CD14-positive monocyte (primary cell): Measurements from ENCODE around the gene PITPNC1. TPM values are rescaled to one million over a fixed set of nuclear protein-coding genes. Genes with fewer than 3 reads are reported as not detected.
A peak's percentile ranks its signal among the peaks of the same experiment; 100 is the strongest.

Experiments used
- DNase-seq, 3 donors: peaks; one replicate each; pipeline ENCODE4 v3.0.0-alpha.2; 2011 to 2022
- H2AFZ ChIP-seq: 2 replicates; pipeline ENCODE4 v1.6.0; 2012; ENCODE audit warnings: mild to moderate bottlenecking, low read depth, low read length, inconsistent platforms; ENCODE audit not compliant: insufficient read depth, poor library complexity, severe bottlenecking
- H3K27ac ChIP-seq, 2 donors: 1 replicate in 1 of 2; 2 replicates in 1 of 2; pipeline ENCODE4 v1.5.1; 2012 to 2013; ENCODE audit warnings: low read length in 2 of 2, control low read depth in 1 of 2, inconsistent platforms in 1 of 2, low read depth in 1 of 2, mild to moderate bottlenecking in 1 of 2
- H3K27me3 ChIP-seq, 2 donors: one replicate each; pipeline versions ENCODE4 v1.6.0 to v1.6.1; 2011 to 2013; ENCODE audit warnings: low read length in 2 of 2; ENCODE audit not compliant: control insufficient read depth in 2 of 2, insufficient read depth in 2 of 2
- H3K36me3 ChIP-seq, 2 donors: replicated peaks in 1 of 2; 1 replicate in 1 of 2; 2 replicates in 1 of 2; pipeline versions ENCODE4 v1.5.1 to v1.6.1; 2012 to 2013; ENCODE audit warnings: low read length in 2 of 2, control low read depth in 1 of 2, inconsistent platforms in 1 of 2, mild to moderate bottlenecking in 1 of 2; ENCODE audit not compliant: insufficient read depth in 2 of 2, control insufficient read depth in 1 of 2
- H3K4me1 ChIP-seq, 2 donors: 1 replicate in 1 of 2; 2 replicates in 1 of 2; pipeline versions ENCODE4 v1.5.1 to v1.6.1; 2012 to 2013; ENCODE audit warnings: low read length in 2 of 2, control low read depth in 1 of 2, inconsistent platforms in 1 of 2, mild to moderate bottlenecking in 1 of 2, moderate library complexity in 1 of 2; ENCODE audit not compliant: insufficient read depth in 2 of 2, control insufficient read depth in 1 of 2
- H3K4me2 ChIP-seq: replicated peaks from 2 replicates; pipeline ENCODE3; 2012; ENCODE audit warnings: low read length, moderate library complexity, mild to moderate bottlenecking; ENCODE audit not compliant: poor library complexity, severe bottlenecking; ENCODE audit errors: extremely low read depth
- H3K4me3 ChIP-seq, 3 experiments: fragments of 200-600 bp in 1 of 3; sonication (generic) in 1 of 3; replicated peaks in 1 of 3; 1 replicate in 2 of 3; 2 replicates in 1 of 3; pipeline ENCODE4 v1.5.1; 2011 to 2013; ENCODE audit warnings: low read length in 3 of 3, mild to moderate bottlenecking in 3 of 3, control low read depth in 2 of 3, low read depth in 2 of 3, inconsistent platforms in 1 of 3, moderate library complexity in 1 of 3
- H3K79me2 ChIP-seq: 2 replicates; pipeline ENCODE4 v1.6.0; 2012; ENCODE audit warnings: mild to moderate bottlenecking, control low read depth, inconsistent platforms, low read length, moderate library complexity; ENCODE audit not compliant: insufficient read depth
- H3K9ac ChIP-seq: 2 replicates; pipeline ENCODE4 v1.6.0; 2017; ENCODE audit warnings: low read length, mild to moderate bottlenecking; ENCODE audit not compliant: insufficient read depth, poor library complexity, severe bottlenecking
- H3K9me3 ChIP-seq, 2 donors: replicated peaks in 1 of 2; 1 replicate in 1 of 2; 2 replicates in 1 of 2; pipeline versions ENCODE4 v1.5.1 to v1.6.1; 2012 to 2013; ENCODE audit warnings: low read length in 2 of 2, control low read depth in 1 of 2; ENCODE audit not compliant: control insufficient read depth in 1 of 2, insufficient read depth in 1 of 2
- H4K20me1 ChIP-seq: 2 replicates; pipeline ENCODE4 v1.6.0; 2012; ENCODE audit warnings: mild to moderate bottlenecking, low read length, control low read depth, moderate library complexity; ENCODE audit not compliant: insufficient read depth
- H3K27ac Mint-ChIP-seq, 7 donors: one replicate each; pipeline ENCODE4 v1.8.0; 2020; ENCODE audit warnings: mild to moderate bottlenecking in 7 of 7, mixed read lengths in 7 of 7, moderate library complexity in 6 of 7, inconsistent platforms in 2 of 7
- H3K27me3 Mint-ChIP-seq, 3 donors: one replicate each; pipeline ENCODE4 v1.8.0; 2021 to 2022; ENCODE audit warnings: low read depth in 3 of 3, mild to moderate bottlenecking in 3 of 3, mixed read lengths in 3 of 3, moderate library complexity in 3 of 3, inconsistent platforms in 1 of 3
- H3K36me3 Mint-ChIP-seq, 2 donors: one replicate each; pipeline ENCODE4 v1.8.0; 2020; ENCODE audit warnings: mixed read lengths in 2 of 2, inconsistent platforms in 1 of 2, mild to moderate bottlenecking in 1 of 2
- H3K4me1 Mint-ChIP-seq: one replicate; pipeline ENCODE4 v1.8.0; 2020; ENCODE audit warnings: mild to moderate bottlenecking, mixed read lengths
- H3K4me3 Mint-ChIP-seq, 2 donors: one replicate each; pipeline ENCODE4 v1.8.0; 2020; ENCODE audit warnings: mild to moderate bottlenecking in 2 of 2, mixed read lengths in 2 of 2, moderate library complexity in 1 of 2
- H3K9me3 Mint-ChIP-seq, 7 donors: one replicate each; pipeline ENCODE4 v1.8.0; 2020 to 2022; ENCODE audit warnings: mixed read lengths in 7 of 7, mild to moderate bottlenecking in 6 of 7, moderate library complexity in 6 of 7, inconsistent platforms in 2 of 7
- CTCF ChIP-seq: fragments of 200-600 bp; IDR thresholded peaks from one replicate; pipeline ENCODE4 v1.8.0; 2022; ENCODE audit warnings: antibody characterized with exemption, mild to moderate bottlenecking
- WGBS: methylation state at CpG from one replicate; pipeline ENCODE4 v1.1.5; 2013; ENCODE audit warnings: missing lambda C conversion rate; ENCODE audit not compliant: insufficient coverage; 5-methylcytosine and 5-hydroxymethylcytosine counted together
- intact Hi-C, 2 donors: fragments of 100-400 bp; cut with micrococcal nuclease; formaldehyde crosslinking; loops; one replicate each; pipeline versions ENCODE4 v1.15.0 to v1.15.1; 2023
- polyA plus RNA-seq, 3 donors: library from polyadenylated mRNA; depleted of rRNA in 1 of 3; unstranded in 2 of 3; stranded (reverse) in 1 of 3; fragments of 300-500 nt in 2 of 3; fragments of >200 nt in 1 of 3; fragmentation: Illumina TruSeq in 2 of 3; gene quantifications; 1 replicate in 2 of 3; 2 replicates in 1 of 3; pipeline ENCODE4 v1.2.3, GENCODE V29; 2012 to 2021

Gene PITPNC1
- polyA plus RNA-seq, 3 donors: 18.5 to 31.0 (median 21.7) TPM

- H3K27me3 ChIP-seq: no peaks in the 10 kb centered on the region
- no peaks in the 10 kb centered on the region for H3K36me3 ChIP-seq
- no peak overlapping the region for H3K9ac ChIP-seq
- H4K20me1 ChIP-seq: peaks cover 66% of the 10 kb centered on the region
- DNase-seq: no peak
- no peaks in the 10 kb centered on the region for H3K9me3 ChIP-seq
- H3K4me3 ChIP-seq: no peak overlapping the region
- Mint-ChIP-seq H3K27ac (peak overlapping the region in 1 of 7 donors; percentile 71), H3K27me3 (peaks cover 2 to 5% (median 3%) of the 10 kb centered on the region in 3 donors), H3K4me3 (no peak overlapping the region), H3K4me1 (peaks cover 13% of the 10 kb centered on the region), H3K9me3 (peaks cover 0 to 3% (median 0%) of the 10 kb centered on the region in 7 donors), H3K36me3 (peaks cover 0 to 3% of the 10 kb centered on the region in 2 donors)
- no peak overlapping the region for H3K27ac ChIP-seq
- H3K79me2 ChIP-seq: peaks cover 4% of the 10 kb centered on the region
- no CpG with 5 or more reads among the region's 7 CpGs for WGBS
- H3K4me1 ChIP-seq: peaks cover 9 to 11% of the 10 kb centered on the region in 2 donors
- no peak overlapping the region for H2AFZ ChIP-seq
- no peak overlapping the region for H3K4me2 ChIP-seq
- TF ChIP-seq CTCF: no peak
- intact Hi-C loops: no loop called here
Measured at GRCh38 chr17:67496286-67496685, 119.2 kb downstream of the PITPNC1 start.

GRCh38 chr17:67499685-67500084 lies 122.6 kb downstream of the PITPNC1 start:
- no peak overlapping the region for H3K4me3 Mint-ChIP-seq
- peaks cover 0 to 3% (median 0%) of the 10 kb centered on the region in 7 donors for H3K9me3 Mint-ChIP-seq
- peaks cover 24% of the 10 kb centered on the region for H3K4me1 Mint-ChIP-seq
- H3K27ac ChIP-seq: no peak overlapping the region
- H3K79me2 ChIP-seq: peaks cover 8% of the 10 kb centered on the region
- TF ChIP-seq CTCF: no peak
- no peak overlapping the region for H3K4me2 ChIP-seq
- peaks cover 61% of the 10 kb centered on the region for H4K20me1 ChIP-seq
- no peak overlapping the region for H3K9ac ChIP-seq
- H3K27me3 Mint-ChIP-seq: peaks cover 0 to 4% (median 3%) of the 10 kb centered on the region in 3 donors
- intact Hi-C loops: no loop called here
- H3K36me3 Mint-ChIP-seq: peaks cover 0 to 3% of the 10 kb centered on the region in 2 donors
- no peak overlapping the region for H3K4me3 ChIP-seq
- 80% methylated on average over 1 of the region's 4 CpGs for WGBS
- DNase-seq: no peak
- no peaks in the 10 kb centered on the region for H3K36me3 ChIP-seq
- no peak overlapping the region for H2AFZ ChIP-seq
- no peaks in the 10 kb centered on the region for H3K9me3 ChIP-seq
- no peaks in the 10 kb centered on the region for H3K27me3 ChIP-seq
- no peak overlapping the region for H3K27ac Mint-ChIP-seq
- peaks cover 13% of the 10 kb centered on the region in 2 donors for H3K4me1 ChIP-seq
